BE2C (cell line): ENCODE measurements around the gene TMEM190.

ENCODE experiments used
- DNase-seq: peaks from one replicate; pipeline ENCODE4 v3.0.0-alpha.2; 2020
- H3K27me3 ChIP-seq: fragments of 250-450 bp; sonication (Bioruptor Pico); 2 replicates; pipeline ENCODE4 v1.5.1; 2020; ENCODE audit warnings: mild to moderate bottlenecking
- H3K36me3 ChIP-seq: fragments of 250-450 bp; sonication (Bioruptor Pico); 2 replicates; pipeline ENCODE4 v1.5.1; 2020; ENCODE audit warnings: mild to moderate bottlenecking
- H3K4me1 ChIP-seq: fragments of 250-450 bp; sonication (Bioruptor Pico); 2 replicates; pipeline ENCODE4 v1.5.1; 2020
- H3K4me3 ChIP-seq: 2 replicates; pipeline ENCODE4 v1.5.1; 2011; ENCODE audit warnings: low read depth, low read length
- H3K9me3 ChIP-seq: fragments of 250-450 bp; sonication (Bioruptor Pico); 2 replicates; pipeline ENCODE4 v1.5.1; 2020
- TF ChIP-seq, protein P1 (sequence below): IDR thresholded peaks from 2 replicates; pipeline ENCODE4 v1.5.1; 2012; ENCODE audit warnings: mild to moderate bottlenecking, low read depth, low read length

TMEM190 gene

DNA sequence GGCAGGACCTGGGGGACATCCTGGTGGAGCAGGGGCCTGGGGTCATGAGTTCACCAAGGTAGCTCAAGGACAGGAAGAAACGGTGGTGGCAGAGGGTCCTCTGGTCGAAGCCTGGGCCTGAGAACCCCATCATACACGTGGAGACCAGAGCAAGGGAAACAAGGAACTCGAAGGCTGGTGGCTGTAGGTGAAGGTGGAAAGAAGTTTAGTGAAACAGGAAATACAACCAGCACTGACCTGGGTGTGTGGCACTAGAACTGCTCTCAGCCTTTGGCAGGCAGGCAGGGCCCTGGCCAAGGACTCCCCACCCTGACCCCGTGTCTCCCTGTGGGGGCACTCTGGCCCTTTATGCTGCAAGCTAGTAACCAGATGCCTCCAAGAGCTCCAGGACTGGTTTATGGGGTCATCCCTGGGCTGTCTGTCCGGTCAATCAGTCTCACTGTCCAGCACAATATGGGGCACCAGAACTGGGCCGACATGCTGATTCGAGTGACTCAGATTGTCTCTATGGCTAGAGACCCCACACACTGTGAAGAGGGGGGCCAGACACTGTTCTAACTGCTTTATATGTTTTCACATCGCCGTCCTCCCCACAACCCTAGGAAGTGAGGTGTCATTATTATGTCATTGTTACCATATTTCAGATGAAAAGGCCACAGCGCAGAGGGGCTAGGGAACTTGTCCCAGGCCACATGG lies 25.9 kb upstream of the TMEM190 start:
- no peak for DNase-seq
- H3K9me3 ChIP-seq, result no peaks in the 10 kb centered on the region
- no peaks in the 10 kb centered on the region for H3K4me1 ChIP-seq
- no peak overlapping the region for H3K4me3 ChIP-seq
- H3K36me3 ChIP-seq, result no peaks in the 10 kb centered on the region
- TF ChIP-seq, protein P1, sequence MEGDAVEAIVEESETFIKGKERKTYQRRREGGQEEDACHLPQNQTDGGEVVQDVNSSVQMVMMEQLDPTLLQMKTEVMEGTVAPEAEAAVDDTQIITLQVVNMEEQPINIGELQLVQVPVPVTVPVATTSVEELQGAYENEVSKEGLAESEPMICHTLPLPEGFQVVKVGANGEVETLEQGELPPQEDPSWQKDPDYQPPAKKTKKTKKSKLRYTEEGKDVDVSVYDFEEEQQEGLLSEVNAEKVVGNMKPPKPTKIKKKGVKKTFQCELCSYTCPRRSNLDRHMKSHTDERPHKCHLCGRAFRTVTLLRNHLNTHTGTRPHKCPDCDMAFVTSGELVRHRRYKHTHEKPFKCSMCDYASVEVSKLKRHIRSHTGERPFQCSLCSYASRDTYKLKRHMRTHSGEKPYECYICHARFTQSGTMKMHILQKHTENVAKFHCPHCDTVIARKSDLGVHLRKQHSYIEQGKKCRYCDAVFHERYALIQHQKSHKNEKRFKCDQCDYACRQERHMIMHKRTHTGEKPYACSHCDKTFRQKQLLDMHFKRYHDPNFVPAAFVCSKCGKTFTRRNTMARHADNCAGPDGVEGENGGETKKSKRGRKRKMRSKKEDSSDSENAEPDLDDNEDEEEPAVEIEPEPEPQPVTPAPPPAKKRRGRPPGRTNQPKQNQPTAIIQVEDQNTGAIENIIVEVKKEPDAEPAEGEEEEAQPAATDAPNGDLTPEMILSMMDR, result no peak
- H3K27me3 ChIP-seq, result peaks cover 37% of the 10 kb centered on the region

DNA sequence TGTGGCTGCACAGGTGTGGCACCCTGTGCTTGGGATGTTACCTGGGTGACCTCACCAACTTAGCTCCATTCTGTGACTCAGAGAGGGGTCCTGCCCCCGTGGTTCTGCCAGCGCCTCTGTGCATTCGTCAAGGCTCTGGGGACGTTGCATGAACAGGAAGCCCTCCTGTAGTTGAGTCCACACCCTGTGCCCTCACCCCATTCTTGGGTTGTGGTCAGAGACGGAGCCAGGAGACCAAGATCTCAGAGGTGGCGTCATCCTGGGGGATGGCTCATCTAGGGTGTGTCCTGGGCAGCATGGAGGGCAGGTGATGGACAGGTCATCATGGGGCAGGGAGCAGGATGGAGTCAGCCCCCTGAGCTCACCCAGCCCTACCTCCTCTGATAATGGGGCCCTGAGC lies 24.6 kb upstream of the TMEM190 start:
- Histone ChIP-seq H3K4me3 (no peak overlapping the region), H3K9me3 (no peaks in the 10 kb centered on the region), H3K36me3 (no peaks in the 10 kb centered on the region), H3K4me1 (no peaks in the 10 kb centered on the region), H3K27me3 (peaks cover 42% of the 10 kb centered on the region)
- TF ChIP-seq, protein P1, result no peak
- DNase-seq, result no peak

GRCh38 chr19:55352549-55353145 lies 24.0 kb upstream of the TMEM190 start:
- H3K4me3 ChIP-seq, result no peak overlapping the region
- H3K9me3 ChIP-seq, result no peaks in the 10 kb centered on the region
- no peak for DNase-seq
- peaks cover 42% of the 10 kb centered on the region for H3K27me3 ChIP-seq
- TF ChIP-seq, protein P1, result no peak
- H3K36me3 ChIP-seq, result no peaks in the 10 kb centered on the region
- H3K4me1 ChIP-seq, result no peaks in the 10 kb centered on the region

GRCh38 chr19:55353356-55353802 lies 23.2 kb upstream of the TMEM190 start:
- peaks cover 42% of the 10 kb centered on the region for H3K27me3 ChIP-seq
- no peaks in the 10 kb centered on the region for H3K9me3 ChIP-seq
- no peaks in the 10 kb centered on the region for H3K36me3 ChIP-seq
- H3K4me3 ChIP-seq, result peak overlapping the region; percentile 39
- no peaks in the 10 kb centered on the region for H3K4me1 ChIP-seq
- DNase-seq, result no peak
- TF ChIP-seq, protein P1, result no peak

DNA sequence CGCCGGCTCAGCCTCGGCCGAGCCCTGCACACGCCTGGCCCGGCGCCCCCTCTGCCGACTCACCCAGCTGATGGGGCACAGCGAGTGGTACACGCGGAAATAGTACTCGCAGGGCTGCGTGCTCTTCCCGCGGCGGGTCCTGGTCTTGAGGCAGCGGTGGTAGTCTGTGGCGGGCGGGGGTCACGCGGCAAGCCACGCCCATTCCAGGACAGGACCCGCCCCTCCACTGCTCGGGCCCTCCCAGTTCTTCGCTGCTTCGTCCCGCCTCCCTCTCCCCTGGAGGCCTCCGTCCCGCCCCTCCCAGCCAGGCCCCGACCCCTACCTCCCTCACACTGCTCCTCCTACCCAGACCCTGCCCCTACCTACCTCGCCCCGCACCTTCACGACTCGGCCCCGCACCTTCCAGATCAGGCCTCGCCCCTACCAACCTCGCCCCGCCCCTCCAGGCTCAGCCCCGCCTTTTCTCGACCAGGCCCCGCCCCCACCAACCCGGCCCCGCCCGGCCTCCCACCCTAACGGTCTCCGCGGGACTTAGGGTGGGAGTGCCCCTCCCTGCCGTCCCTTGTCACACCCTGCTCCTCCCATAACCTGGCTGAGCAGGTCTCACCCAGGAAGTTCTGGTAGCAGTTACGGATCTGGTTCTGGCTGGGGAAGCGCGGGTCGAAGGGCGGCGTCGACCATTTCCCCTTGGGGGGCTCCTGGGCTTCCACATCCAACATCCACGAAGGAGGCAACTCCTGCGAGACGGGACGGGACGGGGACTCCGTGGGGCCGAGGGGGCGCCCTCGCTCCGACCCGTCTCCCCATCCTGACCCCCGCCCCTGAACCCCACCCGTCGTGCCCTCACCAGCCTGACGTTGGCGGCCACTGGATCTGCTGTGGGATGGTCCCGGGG lies 22.6 kb upstream of the TMEM190 start:
- Histone ChIP-seq H3K27me3 (peaks cover 42% of the 10 kb centered on the region), H3K4me3 (peak overlapping the region; percentile 39), H3K4me1 (no peaks in the 10 kb centered on the region; the same call in 1 of the 2 replicates), H3K36me3 (no peaks in the 10 kb centered on the region), H3K9me3 (no peaks in the 10 kb centered on the region)
- TF ChIP-seq, protein P1, result no peak
- DNase-seq, result peak; percentile 82
